HG03039 (cell line): ENCODE data around the gene BIN1.

ENCODE experiments used
- ATAC-seq: cut with Tn5 transposase; IDR thresholded peaks from one replicate; pipeline ENCODE4 v1.9.1; 2021; ENCODE audit warnings: mild to moderate bottlenecking, moderate library complexity; ENCODE audit not compliant: unreplicated experiment

BIN1 gene

DNA sequence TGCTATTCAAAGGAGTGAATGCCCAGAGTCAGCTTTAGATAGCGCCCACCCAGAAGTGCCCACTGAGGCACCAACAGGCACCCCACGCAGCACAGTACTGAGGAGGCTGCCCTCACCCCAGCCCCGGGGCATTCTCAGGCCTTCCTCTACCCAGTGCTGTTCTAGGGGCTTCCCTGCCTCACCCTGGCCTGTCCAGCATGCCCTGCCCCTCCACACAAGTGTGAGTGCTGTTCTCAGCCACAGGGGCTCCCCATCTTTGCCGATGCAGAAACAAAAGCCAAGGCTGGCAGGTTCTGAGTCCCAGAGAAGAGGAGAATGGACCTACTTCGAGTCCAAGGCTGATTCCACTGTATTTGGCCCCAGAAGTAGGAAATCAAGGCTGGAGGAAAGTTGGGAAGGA, 15.8 kb downstream of the BIN1 start:
- ATAC-seq = no peak

- no peak for ATAC-seq
Measured at GRCh38 chr2:127090281-127091120, 16.5 kb downstream of the BIN1 start.

DNA sequence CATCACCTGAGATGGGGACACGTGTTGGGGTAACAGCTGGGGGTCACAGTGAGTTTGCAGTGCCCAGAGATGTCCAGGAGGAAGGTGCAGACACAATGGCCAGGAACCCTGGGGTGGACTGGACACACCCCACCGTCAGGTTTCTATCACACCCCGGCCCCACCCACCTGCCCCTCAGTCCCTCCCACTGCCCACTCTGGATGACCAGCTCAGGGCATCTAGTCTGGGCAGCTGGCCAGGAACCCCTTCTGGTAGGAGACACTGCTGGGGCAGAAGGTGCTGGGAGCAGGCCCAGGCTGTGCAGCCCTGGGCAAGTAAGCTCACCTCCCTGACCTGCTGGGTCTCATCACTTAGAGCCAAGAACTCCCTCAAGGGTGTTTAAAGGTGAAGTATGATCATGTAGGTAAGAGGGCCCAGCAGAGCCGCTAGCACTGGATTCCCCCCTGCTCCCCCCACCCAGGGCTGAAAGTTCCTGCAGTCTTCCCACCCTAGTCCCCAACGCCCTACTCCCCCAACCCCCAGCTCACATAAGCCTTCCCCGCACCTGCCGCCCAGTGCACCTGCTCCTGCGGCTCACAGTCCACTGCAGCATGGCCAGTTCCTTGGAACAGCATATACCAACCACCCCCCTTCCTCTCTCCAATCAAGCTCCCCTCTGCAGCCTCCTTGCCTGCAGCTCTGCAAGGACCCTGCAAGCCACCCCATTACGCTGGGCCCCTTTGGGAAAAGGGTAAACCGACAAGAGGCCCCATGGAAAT, 17.3 kb downstream of the BIN1 start:
- ATAC-seq = no peak

GRCh38 chr2:127088706-127089105, 18.2 kb downstream of the BIN1 start:
- ATAC-seq = no peak

GRCh38 chr2:127087791-127088495, 19.0 kb downstream of the BIN1 start:
- no peak for ATAC-seq

DNA sequence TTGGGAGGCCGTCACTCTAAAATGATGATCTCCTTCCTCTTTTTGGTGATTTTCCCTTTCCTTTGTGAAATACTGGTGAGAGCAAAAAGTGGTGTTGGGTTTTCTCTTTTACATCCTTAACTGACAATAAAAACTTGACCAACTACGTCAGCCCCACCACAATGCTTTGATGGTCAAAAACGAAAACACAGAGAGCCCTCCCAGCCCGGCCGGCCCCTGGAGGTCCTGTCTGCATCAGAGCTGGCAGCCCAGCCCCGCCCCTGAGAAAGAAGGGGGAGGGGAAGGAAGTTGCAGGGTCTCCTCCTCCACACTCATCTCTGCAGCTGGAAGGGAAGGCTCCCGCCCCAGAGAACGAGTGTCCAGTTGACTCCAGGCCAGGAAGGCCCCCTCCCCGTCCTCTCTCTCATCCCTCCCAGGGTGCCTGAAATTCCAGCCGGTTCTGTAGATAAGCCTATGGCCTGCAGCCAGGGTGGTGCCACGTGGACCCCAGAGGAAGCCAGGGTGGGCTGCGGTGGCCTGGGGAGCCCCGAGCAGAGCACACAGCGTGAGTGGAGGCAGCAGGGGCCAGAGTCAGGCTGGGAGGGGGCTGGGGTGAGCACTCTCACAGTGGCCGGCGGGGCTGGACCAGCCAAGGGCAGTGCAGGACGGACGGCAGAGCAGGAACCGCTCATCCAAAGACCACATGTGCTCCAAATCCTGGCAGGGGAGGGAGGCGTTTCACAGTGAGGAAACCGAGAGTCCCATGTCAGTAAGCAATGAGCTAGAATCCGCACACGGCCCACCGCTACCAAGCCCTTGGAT, 19.8 kb downstream of the BIN1 start:
- ATAC-seq = peak; percentile 52

- peak; percentile 21 for ATAC-seq
Measured at GRCh38 chr2:127085317-127085681, 21.7 kb downstream of the BIN1 start.

DNA sequence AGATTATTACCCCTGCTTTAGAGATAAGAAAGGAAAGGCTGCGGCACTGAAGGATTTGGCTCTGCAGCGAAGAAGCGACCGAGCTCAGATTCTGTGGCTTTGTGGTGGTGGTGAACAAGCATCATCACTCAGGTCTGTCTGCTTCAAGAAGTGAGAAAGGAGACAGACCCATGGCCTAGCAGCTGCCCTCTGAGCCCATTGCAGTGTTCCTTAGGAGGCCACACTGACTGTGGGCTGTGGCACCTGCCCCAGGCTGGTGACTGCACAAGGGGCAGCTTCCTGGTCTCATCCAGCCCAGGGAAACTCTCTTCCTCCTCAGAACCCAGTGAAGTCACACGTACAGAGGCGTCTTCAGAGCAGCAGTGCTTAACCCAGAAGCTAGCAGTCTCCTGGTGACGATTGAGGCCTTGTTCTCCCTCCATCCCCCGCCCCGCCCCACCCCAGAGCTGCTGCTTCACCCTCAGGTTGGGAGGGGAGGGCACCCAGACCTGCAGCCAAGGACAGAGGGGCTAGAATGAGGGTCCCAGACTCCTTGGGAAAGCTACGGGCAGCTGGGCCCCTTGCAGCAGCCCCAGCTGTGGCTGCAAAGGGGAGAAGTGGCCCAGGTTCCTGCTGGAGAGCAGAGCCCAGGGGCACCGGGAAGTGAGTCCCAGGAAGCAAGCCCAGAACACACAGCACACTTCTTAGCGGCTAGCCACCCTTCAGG, 22.2 kb downstream of the BIN1 start:
- no peak for ATAC-seq

DNA sequence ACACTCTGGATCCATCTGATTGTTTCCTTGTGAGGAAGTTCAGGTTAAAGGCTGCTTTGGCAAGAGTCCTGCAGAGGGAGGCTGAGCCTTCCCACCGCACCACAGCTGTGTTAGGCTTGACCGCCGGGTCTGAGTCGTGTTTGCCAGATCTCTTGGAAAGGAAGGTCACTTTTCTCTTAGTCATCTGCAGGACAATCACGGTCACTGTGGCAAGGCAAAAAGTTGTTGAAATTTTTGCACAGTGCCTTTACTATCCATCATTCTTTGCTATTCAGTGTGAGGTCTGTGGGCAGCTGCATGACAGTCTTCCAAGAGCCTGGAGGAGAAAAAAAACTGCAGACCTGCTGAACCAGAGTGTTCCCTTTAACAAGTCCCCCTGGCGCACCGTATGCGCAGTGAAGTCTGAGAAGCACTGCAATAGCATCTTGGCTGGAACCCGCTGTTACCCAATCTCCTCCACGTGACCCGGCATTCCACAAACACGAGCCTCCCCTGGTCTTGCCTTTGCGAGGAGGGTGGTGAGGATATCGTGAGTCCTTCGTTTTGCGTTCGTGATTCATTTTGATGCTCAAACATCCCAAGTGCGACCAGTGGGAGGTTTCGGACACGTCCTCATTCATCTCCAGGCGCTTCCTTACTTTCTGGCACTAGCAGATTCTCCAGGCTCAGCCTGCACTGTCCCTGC, 23.0 kb downstream of the BIN1 start:
- ATAC-seq = no peak

DNA sequence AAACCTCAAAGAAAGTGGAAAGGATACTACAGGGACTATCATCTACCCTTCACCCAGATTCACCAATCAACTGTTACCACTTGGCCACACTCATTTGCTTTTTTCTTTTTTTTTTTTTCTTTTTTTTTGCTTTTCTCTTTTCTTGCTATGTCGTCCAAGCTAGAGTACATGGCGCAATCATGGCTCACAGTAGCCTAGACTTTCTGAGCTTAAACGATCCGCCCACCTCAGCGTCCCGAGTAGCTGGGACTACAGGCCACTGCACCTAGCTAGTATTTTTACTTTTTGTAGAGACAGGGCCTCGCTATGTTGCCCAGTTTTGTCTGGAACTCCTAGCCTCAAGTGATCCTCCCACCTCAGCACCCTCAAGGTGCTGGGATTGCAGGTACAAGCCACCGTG, 24.0 kb downstream of the BIN1 start:
- no peak for ATAC-seq

DNA sequence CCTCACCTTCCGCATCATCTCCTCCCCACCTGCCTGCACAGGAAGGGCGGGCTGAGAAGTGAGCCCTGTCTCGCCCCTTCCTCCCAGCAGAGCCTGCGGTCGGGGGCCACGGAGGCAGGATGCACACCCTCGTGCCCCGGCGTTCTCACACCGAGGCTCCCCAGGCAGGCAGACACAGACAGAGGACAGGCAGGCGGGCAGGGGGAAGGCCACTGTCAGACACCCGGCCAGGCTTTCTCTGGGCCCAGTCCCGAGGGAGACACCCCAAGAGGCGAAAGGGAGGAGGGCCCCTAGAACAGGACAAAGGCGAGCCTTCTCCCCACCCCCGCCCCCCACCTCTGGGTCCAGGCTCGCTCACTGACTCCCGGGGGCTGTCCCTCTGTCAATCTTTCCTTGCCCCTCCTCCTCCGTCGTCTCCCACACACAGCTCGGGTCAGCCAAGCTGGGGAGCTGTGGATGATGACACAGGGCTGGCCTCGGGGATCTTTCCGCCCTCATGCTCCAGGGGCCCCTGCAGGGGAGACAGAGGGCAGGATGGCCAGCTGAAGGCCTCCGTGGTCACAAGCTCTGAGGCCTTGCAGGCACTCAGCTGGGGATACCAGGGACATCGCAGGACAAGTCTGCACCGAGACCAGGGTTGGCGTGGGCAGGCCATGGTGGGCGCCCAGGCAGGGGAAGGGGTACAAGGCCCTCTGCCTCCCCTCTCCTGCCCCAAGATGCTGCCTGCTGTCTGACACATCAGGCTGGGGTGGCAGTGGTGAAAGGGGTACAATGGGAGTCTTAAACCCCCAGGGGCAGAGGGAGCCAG, 24.9 kb downstream of the BIN1 start:
- no peak for ATAC-seq

GRCh38 chr2:127080938-127081755, 25.8 kb downstream of the BIN1 start:
- peak; percentile 29 for ATAC-seq

- no peak for ATAC-seq
Measured at GRCh38 chr2:127080226-127080937, 26.6 kb downstream of the BIN1 start.

GRCh38 chr2:127079358-127079920, 27.5 kb downstream of the BIN1 start:
- ATAC-seq = no peak

DNA sequence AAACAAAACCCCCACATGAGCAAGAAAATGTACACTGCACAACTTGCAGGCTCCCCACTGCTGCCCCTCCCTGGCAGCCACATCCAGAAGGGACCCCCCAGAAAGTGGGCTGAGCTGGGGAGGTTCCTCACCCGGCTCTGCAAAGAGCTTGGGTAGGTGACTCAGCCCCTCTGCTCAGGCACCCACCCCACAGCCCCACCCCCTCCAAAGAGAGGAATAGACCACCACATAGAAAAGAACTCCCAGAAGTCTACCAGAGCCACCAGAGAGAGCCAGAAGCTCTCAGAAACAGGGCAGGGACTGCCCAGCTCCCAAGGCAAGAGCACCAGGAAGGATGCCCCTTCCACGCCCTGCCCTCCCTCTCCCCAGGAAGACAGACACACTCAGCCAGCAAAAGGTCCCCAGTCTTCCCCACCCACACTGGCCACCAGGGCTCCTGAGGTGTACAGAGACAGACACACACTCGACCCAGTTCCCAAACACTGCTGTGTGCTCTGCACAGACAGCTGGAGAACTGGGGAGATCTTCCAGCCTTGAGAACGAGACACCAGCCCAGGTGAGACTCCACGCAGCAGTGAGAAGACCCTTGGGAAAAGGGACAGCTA, 28.2 kb downstream of the BIN1 start:
- no peak for ATAC-seq

- ATAC-seq = no peak
Measured at GRCh38 chr2:127078028-127078427, 28.9 kb downstream of the BIN1 start.

DNA sequence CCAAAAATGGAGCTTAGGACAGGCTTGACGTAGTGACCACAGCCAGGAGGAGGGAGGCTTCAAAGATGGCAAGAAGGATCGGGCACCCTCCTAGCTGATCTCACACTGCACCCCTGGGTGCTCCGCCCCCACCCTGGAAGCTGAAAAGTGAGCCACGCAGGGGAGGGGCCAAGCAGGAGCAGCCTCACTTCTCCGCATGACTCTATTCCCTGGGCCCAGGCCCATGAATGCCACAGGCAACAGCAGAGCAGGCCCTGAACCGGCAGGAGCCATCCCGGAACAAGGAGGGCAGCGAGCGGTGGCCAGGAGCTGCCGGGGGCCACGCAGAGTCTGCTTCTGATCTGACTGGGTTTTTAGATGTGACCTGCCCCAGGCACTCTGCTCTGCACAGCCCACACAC, 30.0 kb downstream of the BIN1 start:
- ATAC-seq = no peak
